ENCODE measurements around the gene PIP4K2A.
"Not testable (repeated sequence)": the region's sequence is repeated elsewhere in the genome, so short reads cannot be mapped to it uniquely, and the experiment has no call there.

Gene PIP4K2A

GRCh38 chr10:22544325-22545068 lies 169.9 kb downstream of the PIP4K2A start:
- DNase-seq = no peak

GRCh38 chr10:22542773-22543172 lies 171.6 kb downstream of the PIP4K2A start:
- no peak for DNase-seq

- DNase-seq = no peak
These were observed 172.5 kb downstream of the PIP4K2A start for GRCh38 chr10:22541900-22542299.

GRCh38 chr10:22539579-22540298 lies 174.6 kb downstream of the PIP4K2A start:
- DNase-seq = no peak

- DNase-seq = no peak
These were observed 176.6 kb downstream of the PIP4K2A start for GRCh38 chr10:22537810-22538209.

GRCh38 chr10:22536620-22537019 lies 177.8 kb downstream of the PIP4K2A start:
- no peak for DNase-seq

- no peak for DNase-seq
These were observed 179.4 kb downstream of the PIP4K2A start for GRCh38 chr10:22534849-22535604.

GRCh38 chr10:22531441-22531840 lies 182.9 kb downstream of the PIP4K2A start:
- DNase-seq = no peak

- no peak for DNase-seq
These were observed 183.4 kb downstream of the PIP4K2A start for GRCh38 chr10:22531008-22531407.

GRCh38 chr10:22527520-22527919 lies 186.9 kb downstream of the PIP4K2A start:
- DNase-seq = no peak

GRCh38 chr10:22524333-22524732 lies 190.0 kb downstream of the PIP4K2A start:
- not testable (repeated sequence) for DNase-seq

GRCh38 chr10:22520645-22521044 lies 193.7 kb downstream of the PIP4K2A start:
- DNase-seq = not testable (repeated sequence)

GRCh38 chr10:22518167-22518724 lies 196.1 kb downstream of the PIP4K2A start:
- no peak for DNase-seq

GRCh38 chr10:22515009-22515408 lies 199.4 kb downstream of the PIP4K2A start:
- no peak for DNase-seq

GRCh38 chr10:22514414-22514758 lies 200.0 kb downstream of the PIP4K2A start:
- DNase-seq = not testable (repeated sequence)

- not testable (repeated sequence) for DNase-seq
These were observed 200.6 kb downstream of the PIP4K2A start for GRCh38 chr10:22513483-22514413.

GRCh38 chr10:22512015-22512414 lies 202.4 kb downstream of the PIP4K2A start:
- DNase-seq = not testable (repeated sequence)

- DNase-seq = not testable (repeated sequence)
These were observed 206.2 kb downstream of the PIP4K2A start for GRCh38 chr10:22508214-22508613.

GRCh38 chr10:22505911-22506685 lies 208.3 kb downstream of the PIP4K2A start:
- DNase-seq = no peak

- no peak for DNase-seq
These were observed 209.6 kb downstream of the PIP4K2A start for GRCh38 chr10:22504766-22505165.

Data from NCI-H1048 (cell line).